HEK293 (cell line): ENCODE data around the gene STARD4.

Source experiments
- BCL11B ChIP-seq: fragments of 450-650 bp; formaldehyde crosslinking; IDR thresholded peaks from 2 replicates; pipeline ENCODE4 v1.5.1; 2016; ENCODE audit warnings: low read depth, missing biosample characterization, missing genetic modification characterization
- GFI1B ChIP-seq: fragments of 450-650 bp; formaldehyde crosslinking; IDR thresholded peaks from 2 replicates; pipeline ENCODE4 v1.5.1; 2016; ENCODE audit warnings: missing biosample characterization, missing genetic modification characterization
- HOXC10 ChIP-seq: sonication (generic); formaldehyde crosslinking; IDR thresholded peaks from 2 replicates; pipeline ENCODE4 v1.8.1; 2023; ENCODE audit warnings: mild to moderate bottlenecking, missing genetic modification reagents
- HOXD13 ChIP-seq: sonication (generic); formaldehyde crosslinking; IDR thresholded peaks from 2 replicates; pipeline ENCODE4 v1.8.0; 2022; ENCODE audit warnings: missing genetic modification reagents, borderline replicate concordance
- OVOL3 ChIP-seq: fragments of 450-650 bp; formaldehyde crosslinking; IDR thresholded peaks from 2 replicates; pipeline ENCODE4 v1.5.1; 2016; ENCODE audit warnings: missing biosample characterization, missing genetic modification characterization
- PRDM1 ChIP-seq: fragments of 450-650 bp; formaldehyde crosslinking; IDR thresholded peaks from 2 replicates; pipeline ENCODE4; 2016; ENCODE audit warnings: missing biosample characterization, missing genetic modification characterization
- SP2 ChIP-seq: fragments of 450-650 bp; formaldehyde crosslinking; IDR thresholded peaks from 2 replicates; pipeline ENCODE4 v1.5.1; 2016; ENCODE audit warnings: missing biosample characterization, missing genetic modification characterization
- SP7 ChIP-seq: fragments of 450-650 bp; formaldehyde crosslinking; IDR thresholded peaks from 2 replicates; pipeline ENCODE4 v1.5.1; 2016; ENCODE audit warnings: missing biosample characterization, missing genetic modification characterization
- YY1 ChIP-seq: fragments of 450-650 bp; formaldehyde crosslinking; IDR thresholded peaks from 2 replicates; pipeline ENCODE4 v1.5.1; 2018; ENCODE audit warnings: missing biosample characterization, missing genetic modification characterization
- YY2 ChIP-seq: fragments of 450-650 bp; formaldehyde crosslinking; IDR thresholded peaks from 2 replicates; pipeline ENCODE4 v1.5.1; 2016; ENCODE audit warnings: missing biosample characterization, missing genetic modification characterization
- ZBTB8A ChIP-seq: fragments of 450-650 bp; formaldehyde crosslinking; IDR thresholded peaks from 2 replicates; pipeline ENCODE4 v1.5.1; 2016; ENCODE audit warnings: missing biosample characterization, missing genetic modification characterization
- ZFP37 ChIP-seq: fragments of 450-650 bp; formaldehyde crosslinking; IDR thresholded peaks from 2 replicates; pipeline ENCODE4 v1.5.1; 2016; ENCODE audit warnings: missing biosample characterization, missing genetic modification characterization
- ZNF138 ChIP-seq: fragments of 450-650 bp; formaldehyde crosslinking; IDR thresholded peaks from 2 replicates; pipeline ENCODE4 v1.5.1; 2016; ENCODE audit warnings: missing biosample characterization, missing genetic modification characterization, borderline replicate concordance
- ZNF140 ChIP-seq: fragments of 450-650 bp; formaldehyde crosslinking; IDR thresholded peaks from 2 replicates; pipeline ENCODE4 v1.5.1; 2016; ENCODE audit warnings: missing biosample characterization, missing genetic modification characterization
- ZNF169 ChIP-seq: fragments of 450-650 bp; formaldehyde crosslinking; IDR thresholded peaks from 2 replicates; pipeline ENCODE4 v1.5.1; 2016; ENCODE audit warnings: missing biosample characterization, missing genetic modification characterization
- ZNF23 ChIP-seq: fragments of 450-650 bp; formaldehyde crosslinking; IDR thresholded peaks from 2 replicates; pipeline ENCODE4 v1.5.1; 2016; ENCODE audit warnings: missing biosample characterization, missing genetic modification characterization, borderline replicate concordance
- ZNF248 ChIP-seq: fragments of 450-650 bp; formaldehyde crosslinking; IDR thresholded peaks from 2 replicates; pipeline ENCODE4 v1.5.1; 2017; ENCODE audit warnings: missing biosample characterization, missing genetic modification characterization
- ZNF266 ChIP-seq: fragments of 450-650 bp; formaldehyde crosslinking; IDR thresholded peaks from 2 replicates; pipeline ENCODE4 v1.5.1; 2016; ENCODE audit warnings: missing biosample characterization, missing genetic modification characterization, low read depth
- ZNF335 ChIP-seq: fragments of 450-650 bp; formaldehyde crosslinking; conservative IDR thresholded peaks from 2 replicates; pipeline ENCODE4 v1.5.1; 2016; ENCODE audit warnings: missing biosample characterization, missing genetic modification characterization
- ZNF341 ChIP-seq: fragments of 450-650 bp; formaldehyde crosslinking; IDR thresholded peaks from 2 replicates; pipeline ENCODE4; 2016; ENCODE audit warnings: low read depth, missing biosample characterization, missing genetic modification characterization
- ZNF426 ChIP-seq: fragments of 450-650 bp; formaldehyde crosslinking; IDR thresholded peaks from 2 replicates; pipeline ENCODE4 v1.5.1; 2017; ENCODE audit warnings: missing biosample characterization, missing genetic modification characterization, mild to moderate bottlenecking, inconsistent platforms, moderate library complexity
- ZNF544 ChIP-seq: fragments of 450-650 bp; formaldehyde crosslinking; IDR thresholded peaks from 2 replicates; pipeline ENCODE4 v1.5.0; 2017; ENCODE audit warnings: missing biosample characterization, missing genetic modification characterization
- ZNF558 ChIP-seq: fragments of 450-650 bp; formaldehyde crosslinking; IDR thresholded peaks from 2 replicates; pipeline ENCODE4 v1.5.1; 2016; ENCODE audit warnings: missing biosample characterization, missing genetic modification characterization
- ZNF585B ChIP-seq: fragments of 450-650 bp; formaldehyde crosslinking; IDR thresholded peaks from 2 replicates; pipeline ENCODE4 v1.5.1; 2016; ENCODE audit warnings: missing biosample characterization, missing genetic modification characterization
- ZNF624 ChIP-seq: fragments of 450-650 bp; formaldehyde crosslinking; IDR thresholded peaks from 2 replicates; pipeline ENCODE4 v1.5.1; 2017; ENCODE audit warnings: missing biosample characterization, missing genetic modification characterization
- ZNF626 ChIP-seq: fragments of 450-650 bp; sonication (Bioruptor Pico); formaldehyde crosslinking; IDR thresholded peaks from 2 replicates; pipeline ENCODE4 v1.5.1; 2018; ENCODE audit warnings: missing biosample characterization, missing genetic modification characterization, inconsistent platforms
- ZNF629 ChIP-seq: fragments of 450-650 bp; formaldehyde crosslinking; IDR thresholded peaks from 2 replicates; pipeline ENCODE4 v1.5.1; 2017; ENCODE audit warnings: missing biosample characterization, missing genetic modification characterization
- ZNF645 ChIP-seq: fragments of 450-650 bp; formaldehyde crosslinking; IDR thresholded peaks from 2 replicates; pipeline ENCODE4; 2016; ENCODE audit warnings: missing biosample characterization, missing genetic modification characterization
- ZNF768 ChIP-seq: fragments of 450-650 bp; formaldehyde crosslinking; IDR thresholded peaks from 2 replicates; pipeline ENCODE4 v1.5.1; 2018; ENCODE audit warnings: missing biosample characterization, mild to moderate bottlenecking, missing genetic modification characterization
- ZNF785 ChIP-seq: fragments of 450-650 bp; formaldehyde crosslinking; IDR thresholded peaks from 2 replicates; pipeline ENCODE4 v1.5.1; 2016; ENCODE audit warnings: missing biosample characterization, missing genetic modification characterization
- TF ChIP-seq, protein P1 (sequence below): fragments of 450-650 bp; formaldehyde crosslinking; IDR thresholded peaks from 2 replicates; pipeline ENCODE4 v1.5.1; 2017; ENCODE audit warnings: missing biosample characterization, missing genetic modification characterization
- TF ChIP-seq, protein P2 (sequence below): fragments of 450-650 bp; formaldehyde crosslinking; IDR thresholded peaks from 2 replicates; pipeline ENCODE4 v1.5.1; 2016; ENCODE audit warnings: missing biosample characterization, missing genetic modification characterization
- TF ChIP-seq, protein P3 (sequence below): fragments of 450-650 bp; formaldehyde crosslinking; IDR thresholded peaks from 2 replicates; pipeline ENCODE4 v1.5.1; 2016; ENCODE audit warnings: missing biosample characterization, missing genetic modification characterization
- TF ChIP-seq, protein P4 (sequence below): fragments of 450-650 bp; formaldehyde crosslinking; IDR thresholded peaks from 2 replicates; pipeline ENCODE4 v1.5.1; 2016; ENCODE audit warnings: missing biosample characterization, missing genetic modification characterization

Gene STARD4

DNA sequence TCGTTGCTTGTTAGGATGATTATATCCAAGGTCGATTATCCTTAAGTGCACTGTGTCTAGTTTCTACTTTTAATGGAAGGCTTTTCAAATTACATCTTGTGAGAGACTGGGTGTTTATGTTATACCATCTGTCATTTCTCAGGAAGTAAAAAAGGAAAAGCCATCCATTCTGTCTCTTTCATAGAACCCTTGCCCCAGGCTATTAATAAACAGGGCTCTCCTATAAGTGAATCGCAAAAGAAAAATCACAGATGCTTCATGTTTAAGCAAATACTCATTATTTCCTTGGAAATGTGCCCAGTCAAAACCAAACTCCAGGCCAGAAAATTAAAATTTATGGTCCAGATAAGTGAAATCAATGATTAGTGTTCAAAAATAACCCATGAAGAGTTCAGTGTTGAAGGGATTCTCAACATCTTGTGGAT lies 58.1 kb downstream of the STARD4 start (continued):
- TF ChIP-seq YY1 (tag by site-specific recombination) (no peak), OVOL3 (tag by site-specific recombination) (no peak; the same call in 1 of the 2 replicates), ZNF785 (no peak), ZNF768 (no peak), HOXC10 (CRISPR knock-in tag) (no peak), ZNF585B (tag by site-specific recombination) (no peak), ZNF624 (tag by site-specific recombination) (no peak), SP7 (peak; percentile 98), ZNF645 (tag by site-specific recombination) (no peak), ZNF335 (tag by site-specific recombination) (no peak), ZNF23 (tag by site-specific recombination) (no peak), ZNF266 (tag by site-specific recombination) (no peak), YY2 (tag by site-specific recombination) (no peak), ZNF629 (0 out of 2 replicates have a peak, but pooled peaks have one; percentile 37), ZNF558 (tag by site-specific recombination) (peak; percentile 53; the same call in 1 of the 2 replicates), ZNF169 (tag by site-specific recombination) (no peak), BCL11B (no peak), ZNF426 (no peak), PRDM1 (tag by site-specific recombination) (no peak), ZNF626 (no peak), ZNF544 (no peak), ZFP37 (tag by site-specific recombination) (no peak), ZNF140 (tag by site-specific recombination) (no peak), ZNF248 (tag by site-specific recombination) (no peak), ZNF138 (tag by site-specific recombination) (no peak), ZBTB8A (tag by site-specific recombination) (peak; percentile 39), ZNF341 (tag by site-specific recombination) (no peak), SP2 (no peak), GFI1B (tag by site-specific recombination) (peak; percentile 85), HOXD13 (peak; percentile 72)
- TF ChIP-seq, protein P1, sequence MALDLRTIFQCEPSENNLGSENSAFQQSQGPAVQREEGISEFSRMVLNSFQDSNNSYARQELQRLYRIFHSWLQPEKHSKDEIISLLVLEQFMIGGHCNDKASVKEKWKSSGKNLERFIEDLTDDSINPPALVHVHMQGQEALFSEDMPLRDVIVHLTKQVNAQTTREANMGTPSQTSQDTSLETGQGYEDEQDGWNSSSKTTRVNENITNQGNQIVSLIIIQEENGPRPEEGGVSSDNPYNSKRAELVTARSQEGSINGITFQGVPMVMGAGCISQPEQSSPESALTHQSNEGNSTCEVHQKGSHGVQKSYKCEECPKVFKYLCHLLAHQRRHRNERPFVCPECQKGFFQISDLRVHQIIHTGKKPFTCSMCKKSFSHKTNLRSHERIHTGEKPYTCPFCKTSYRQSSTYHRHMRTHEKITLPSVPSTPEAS (tag by site-specific recombination) = no peak
- TF ChIP-seq, protein P2, sequence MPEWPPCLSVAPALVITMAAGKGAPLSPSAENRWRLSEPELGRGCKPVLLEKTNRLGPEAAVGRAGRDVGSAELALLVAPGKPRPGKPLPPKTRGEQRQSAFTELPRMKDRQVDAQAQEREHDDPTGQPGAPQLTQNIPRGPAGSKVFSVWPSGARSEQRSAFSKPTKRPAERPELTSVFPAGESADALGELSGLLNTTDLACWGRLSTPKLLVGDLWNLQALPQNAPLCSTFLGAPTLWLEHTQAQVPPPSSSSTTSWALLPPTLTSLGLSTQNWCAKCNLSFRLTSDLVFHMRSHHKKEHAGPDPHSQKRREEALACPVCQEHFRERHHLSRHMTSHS (tag by site-specific recombination) = no peak
- TF ChIP-seq, protein P3, sequence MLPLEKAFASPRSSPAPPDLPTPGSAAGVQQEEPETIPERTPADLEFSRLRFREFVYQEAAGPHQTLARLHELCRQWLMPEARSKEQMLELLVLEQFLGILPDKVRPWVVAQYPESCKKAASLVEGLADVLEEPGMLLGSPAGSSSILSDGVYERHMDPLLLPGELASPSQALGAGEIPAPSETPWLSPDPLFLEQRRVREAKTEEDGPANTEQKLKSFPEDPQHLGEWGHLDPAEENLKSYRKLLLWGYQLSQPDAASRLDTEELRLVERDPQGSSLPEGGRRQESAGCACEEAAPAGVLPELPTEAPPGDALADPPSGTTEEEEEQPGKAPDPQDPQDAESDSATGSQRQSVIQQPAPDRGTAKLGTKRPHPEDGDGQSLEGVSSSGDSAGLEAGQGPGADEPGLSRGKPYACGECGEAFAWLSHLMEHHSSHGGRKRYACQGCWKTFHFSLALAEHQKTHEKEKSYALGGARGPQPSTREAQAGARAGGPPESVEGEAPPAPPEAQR (tag by site-specific recombination) = no peak
- TF ChIP-seq, protein P4, sequence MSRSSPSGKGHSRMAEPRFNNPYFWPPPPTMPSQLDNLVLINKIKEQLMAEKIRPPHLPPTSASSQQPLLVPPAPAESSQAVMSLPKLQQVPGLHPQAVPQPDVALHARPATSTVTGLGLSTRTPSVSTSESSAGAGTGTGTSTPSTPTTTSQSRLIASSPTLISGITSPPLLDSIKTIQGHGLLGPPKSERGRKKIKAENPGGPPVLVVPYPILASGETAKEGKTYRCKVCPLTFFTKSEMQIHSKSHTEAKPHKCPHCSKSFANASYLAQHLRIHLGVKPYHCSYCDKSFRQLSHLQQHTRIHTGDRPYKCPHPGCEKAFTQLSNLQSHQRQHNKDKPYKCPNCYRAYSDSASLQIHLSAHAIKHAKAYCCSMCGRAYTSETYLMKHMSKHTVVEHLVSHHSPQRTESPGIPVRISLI = peak; percentile 69
